ENCODE data around the gene SAP130.

The SAP130 gene

GRCh38 chr2:127893494-127893893 is 134.4 kb downstream of the SAP130 start:
- DNase-seq (ENCODE audit: low read depth) = no peak

GRCh38 chr2:127893033-127893432 is 134.8 kb downstream of the SAP130 start:
- DNase-seq (ENCODE audit: low read depth) = no peak

- DNase-seq (ENCODE audit: low read depth) = no peak
These were observed 136.0 kb downstream of the SAP130 start for GRCh38 chr2:127891811-127892210.

Data from activated T-helper 1 cell treated with Interleukin-2 at 50 U/mL for 16 hours (primary cell).